D721Med (cell line): Measurements from ENCODE around the gene TSHB.

Experiments used
- DNase-seq: peaks from one replicate; pipeline ENCODE4 v3.0.0; 2011; ENCODE audit warnings: low spot score; ENCODE audit not compliant: insufficient read length
- FAIRE-seq: peaks from 2 replicates; lab custom pipeline; 2011; peaks lifted over from hg19 to GRCh38; lab: Jason Lieb, UNC
- CTCF ChIP-seq: IDR thresholded peaks from 2 replicates; pipeline ENCODE4 v1.5.1; 2012; ENCODE audit warnings: mild to moderate bottlenecking, control low read depth; ENCODE audit not compliant: insufficient read depth; ENCODE audit errors: missing control alignments

TSHB gene

GRCh38 chr1:115029526-115029925 lies at the start of gene TSHB:
TSHB (plus strand) TSS chr1:115029826; CDS start chr1:115033363, 3,537 bp downstream.
- TF ChIP-seq CTCF = no peak
- FAIRE-seq (peak; percentile 29), DNase-seq (no peak)

GRCh38 chr1:114982251-114982650 lies 47.4 kb upstream of the TSHB start:
- no peak for TF ChIP-seq CTCF
- DNase-seq (no peak), FAIRE-seq (no peak)

GRCh38 chr1:114986286-114986685 lies 43.3 kb upstream of the TSHB start:
- no peak for FAIRE-seq
- no peak for TF ChIP-seq CTCF
- no peak for DNase-seq

GRCh38 chr1:114988095-114988494 lies 41.5 kb upstream of the TSHB start:
- no peak for TF ChIP-seq CTCF
- no peak for FAIRE-seq

GRCh38 chr1:114997510-114998289 lies 31.9 kb upstream of the TSHB start:
- FAIRE-seq (no peak), DNase-seq (no peak)
- no peak for TF ChIP-seq CTCF

More at GRCh38 chr1:114988095-114988494, 41.5 kb upstream of the TSHB start:
- DNase-seq = no peak

- DNase-seq (no peak), FAIRE-seq (no peak)
- TF ChIP-seq CTCF = no peak
Observed at GRCh38 chr1:115006191-115006590, 23.4 kb upstream of the TSHB start.

- DNase-seq = no peak
- no peak for FAIRE-seq
- TF ChIP-seq CTCF = no peak
Observed at GRCh38 chr1:115012006-115012405, 17.6 kb upstream of the TSHB start.
